Muscle of arm (tissue), 12 donors: ENCODE results near the gene CCDC91. TPM values are rescaled to one million over a fixed set of nuclear protein-coding genes. Genes with fewer than 3 reads are reported as not detected.
A peak's percentile ranks its signal among the peaks of the same experiment; 100 is the strongest.
"Not testable (repeated sequence)": the region's sequence is repeated elsewhere in the genome, so short reads cannot be mapped to it uniquely, and the experiment has no call there.

ENCODE experiments used
- DNase-seq: peaks from one replicate; pipeline ENCODE4 v3.0.0-alpha.2; 2013
- polyA plus RNA-seq, 12 donors: library from polyadenylated mRNA; unstranded; fragments of 120-200 nt; gene quantifications; one replicate each; pipeline ENCODE4 v1.2.1, GENCODE V29; 2013; ENCODE audit not compliant: insufficient read length in 12 of 12

Gene CCDC91
- polyA plus RNA-seq, 12 donors: 21.4 to 52.1 (median 24.4) TPM; not detected in 1

DNA sequence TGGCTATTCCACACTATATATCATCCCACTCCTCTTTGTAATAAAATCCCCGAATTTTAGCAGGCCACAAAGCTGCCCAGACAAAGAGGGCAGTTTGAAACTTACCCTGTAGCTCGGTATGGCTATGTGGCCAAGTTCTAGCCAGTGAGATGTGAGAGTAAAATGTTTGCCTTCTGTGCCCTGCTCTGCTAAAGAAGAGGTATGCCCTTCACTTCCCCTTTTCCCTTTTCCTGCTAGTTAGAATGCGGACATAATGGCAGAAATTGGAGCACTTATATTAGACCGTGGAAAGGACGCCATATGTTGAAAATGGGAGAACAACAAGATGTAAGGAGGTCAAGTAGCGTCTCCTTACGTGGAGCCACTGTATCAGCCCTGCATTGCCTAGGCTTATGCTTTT is 11.5 kb upstream of the CCDC91 start:
- DNase-seq: no peak

DNA sequence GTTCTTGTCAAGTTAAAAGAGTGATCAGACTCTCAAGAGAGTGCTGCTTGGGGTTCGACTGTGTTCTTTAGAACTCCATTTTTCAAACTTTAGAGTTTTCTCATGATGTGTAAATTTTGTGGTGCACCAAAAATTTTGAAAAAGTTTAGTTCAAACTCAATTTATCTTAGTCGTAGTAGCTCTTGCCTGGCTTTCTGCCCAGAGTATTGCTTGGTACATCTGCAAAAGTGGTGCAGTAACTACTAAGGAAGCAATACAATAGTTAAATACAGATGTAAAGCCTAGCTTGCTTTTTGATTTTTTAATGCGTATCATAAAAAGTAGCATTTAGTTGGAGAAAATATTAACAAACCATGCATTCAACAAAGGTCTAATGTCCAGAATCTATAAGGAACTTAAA is 9.5 kb upstream of the CCDC91 start:
- no peak for DNase-seq

DNA sequence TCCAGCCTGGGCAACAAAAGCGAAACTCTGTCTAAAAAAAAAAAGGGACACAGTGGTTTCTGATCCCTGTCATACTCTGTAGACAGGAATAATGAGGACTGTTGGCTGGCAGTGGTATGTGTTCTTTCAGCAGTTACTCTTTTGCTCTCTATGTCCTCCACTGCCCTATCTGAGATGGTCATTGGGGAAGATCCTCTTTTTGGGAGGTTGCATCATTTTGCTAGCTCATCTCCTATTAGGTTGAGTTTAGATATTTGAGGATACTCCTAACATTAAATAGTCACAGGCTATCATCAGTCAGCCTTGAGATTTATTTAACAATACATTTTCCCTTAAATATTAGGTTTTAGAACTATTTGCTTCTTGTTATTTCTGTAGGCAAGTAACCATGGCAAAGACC is 5.9 kb upstream of the CCDC91 start:
- no peak for DNase-seq

DNA sequence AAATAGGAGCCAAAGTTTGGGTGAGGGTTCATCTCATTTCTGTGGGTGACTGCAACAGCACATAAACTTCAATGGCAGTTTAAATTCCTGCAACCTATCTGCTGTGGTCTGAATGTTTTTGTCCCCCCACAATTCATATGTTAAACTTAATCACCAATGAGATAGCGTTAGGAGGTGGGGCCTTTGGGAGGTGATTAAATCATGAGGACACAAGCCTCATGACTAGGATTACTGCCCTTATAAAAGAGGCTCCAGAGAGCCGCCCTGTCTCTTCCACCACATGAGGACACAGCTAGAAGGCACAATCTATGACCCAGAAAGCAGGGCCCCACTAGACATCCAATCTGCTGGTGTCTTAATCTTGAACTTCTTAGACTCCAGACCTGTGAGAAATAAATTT is 3.8 kb upstream of the CCDC91 start:
- DNase-seq: no peak

DNA sequence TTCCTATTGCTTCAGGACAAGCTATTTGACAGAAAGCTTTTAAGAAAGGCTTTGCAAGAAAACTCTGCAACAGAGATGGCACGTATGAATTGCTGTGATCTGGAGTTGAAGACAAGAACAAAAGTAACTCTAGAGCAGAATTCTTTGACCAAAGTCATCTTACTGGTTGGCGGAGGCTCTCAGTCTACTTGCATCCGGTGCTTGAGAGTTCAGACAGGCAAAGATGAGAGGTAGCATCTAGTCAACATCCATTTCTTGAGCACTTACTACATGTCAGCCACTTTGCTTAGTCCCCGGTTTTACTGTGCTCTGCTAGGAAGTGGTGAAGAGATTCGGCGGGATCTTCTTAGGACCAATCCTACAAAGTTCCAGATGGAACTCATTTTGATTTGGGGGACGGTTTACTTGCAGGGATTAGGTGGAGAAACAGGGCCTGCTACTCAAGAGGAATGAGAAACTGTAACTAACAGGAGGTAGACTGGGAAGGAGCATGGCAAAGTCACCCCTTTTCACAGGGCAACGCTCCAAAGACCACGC is 404 bp upstream of the CCDC91 start:
- DNase-seq: no peak

DNA sequence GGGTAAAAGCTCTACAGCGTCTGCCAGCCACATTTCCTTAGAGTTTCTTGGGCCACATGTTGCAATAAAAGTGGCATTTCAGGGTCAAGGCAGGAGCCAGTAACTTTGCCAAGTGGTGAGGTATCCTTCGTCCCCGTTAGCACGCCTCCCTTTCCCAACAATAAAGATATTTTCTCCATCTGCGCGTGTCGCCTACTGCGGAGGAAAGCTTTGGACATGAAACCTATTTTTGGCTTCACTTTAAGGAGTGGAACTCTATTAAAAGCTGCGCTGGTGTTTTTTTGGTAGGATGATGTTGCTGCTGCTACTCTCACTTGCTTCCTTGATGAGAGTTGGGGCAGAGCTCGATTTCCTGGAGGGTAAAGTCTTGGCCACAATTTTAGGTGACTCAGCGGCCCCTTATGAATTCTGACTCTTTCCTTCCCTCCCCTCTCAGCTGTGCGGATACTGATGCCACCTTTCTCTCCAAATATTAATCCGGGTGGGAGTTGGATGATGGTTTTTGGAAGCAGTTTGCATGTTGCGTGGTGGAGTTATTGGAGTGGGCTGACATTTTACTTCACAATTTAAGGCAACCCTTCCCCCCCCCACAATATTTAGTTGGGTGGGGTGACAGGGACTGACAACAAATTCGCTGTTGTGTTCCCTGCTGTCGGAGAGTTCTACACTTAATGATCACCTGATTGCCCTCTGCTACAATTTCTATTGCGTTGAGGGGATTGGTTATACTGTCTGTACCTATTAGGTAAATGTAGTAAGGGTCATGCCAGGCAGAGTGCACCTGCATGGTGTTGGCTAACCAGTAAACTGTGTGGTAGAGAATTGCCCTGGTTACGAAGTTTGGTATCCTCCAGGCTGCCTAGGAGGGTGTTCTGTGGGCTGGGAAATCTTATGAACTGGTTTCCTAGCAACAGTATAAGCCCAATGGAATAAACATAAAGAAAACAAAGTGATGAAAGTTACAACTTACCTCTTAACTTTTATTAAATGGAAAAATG is 1.1 kb downstream of the CCDC91 start:
- peak; percentile 47 for DNase-seq

DNA sequence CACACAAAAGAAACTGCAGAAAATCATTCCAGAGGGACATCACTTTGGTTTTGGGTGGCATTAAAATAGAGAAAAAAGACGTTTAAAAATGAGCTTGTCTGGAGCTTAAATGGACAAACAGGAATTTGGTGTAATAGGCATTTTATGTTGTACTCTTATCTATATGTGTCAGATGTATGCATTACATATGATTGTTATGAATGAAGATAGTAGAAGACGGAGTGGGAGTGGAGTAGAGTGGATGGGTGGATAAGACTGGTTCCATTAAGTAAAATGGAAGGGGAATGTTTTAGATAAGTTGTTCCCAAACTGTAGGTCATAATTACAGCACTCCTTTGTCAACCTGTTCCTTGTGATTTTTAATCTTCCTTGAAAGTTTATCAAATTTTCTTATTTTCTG is 1.9 kb downstream of the CCDC91 start:
- no peak for DNase-seq

DNA sequence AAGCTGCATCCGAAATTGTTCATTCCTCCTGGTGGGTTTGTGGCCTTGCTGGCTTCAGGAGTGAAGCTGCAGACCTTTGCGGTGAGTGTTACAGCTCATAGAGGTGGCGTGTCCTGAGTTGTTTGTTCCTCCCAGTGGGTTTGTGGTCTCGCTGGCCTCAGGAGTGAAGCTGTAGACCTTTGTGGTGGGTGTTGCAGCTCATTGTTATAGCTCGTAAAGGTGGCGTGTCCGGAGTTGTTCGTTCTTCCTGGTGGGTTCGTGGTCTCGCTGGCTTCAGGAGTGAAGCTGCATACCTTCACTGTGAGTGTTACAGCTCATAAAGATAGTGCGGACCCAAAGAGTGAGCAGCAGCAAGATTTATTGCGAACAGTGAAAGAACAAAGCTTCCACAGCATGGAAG is 4.4 kb downstream of the CCDC91 start:
- not testable (repeated sequence) for DNase-seq

DNA sequence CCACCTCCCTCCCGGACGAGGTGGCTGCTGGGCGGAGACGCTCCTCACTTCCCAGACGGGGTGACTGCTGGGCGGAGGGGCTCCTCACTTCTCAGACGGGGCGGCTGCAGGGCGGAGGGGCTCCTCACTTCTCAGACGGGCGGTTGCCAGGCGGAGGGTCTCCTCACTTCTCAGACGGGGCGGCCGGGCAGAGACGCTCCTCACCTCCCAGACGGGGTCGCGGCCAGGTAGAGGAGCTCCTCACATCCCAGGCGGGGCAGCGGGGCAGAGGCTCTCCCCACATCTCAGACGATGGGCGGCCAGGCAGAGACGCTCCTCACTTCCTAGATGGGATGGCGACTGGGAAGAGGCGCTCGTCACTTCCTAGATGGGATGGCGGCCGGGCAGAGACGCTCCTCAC is 10.9 kb downstream of the CCDC91 start:
- DNase-seq: not testable (repeated sequence)

DNA sequence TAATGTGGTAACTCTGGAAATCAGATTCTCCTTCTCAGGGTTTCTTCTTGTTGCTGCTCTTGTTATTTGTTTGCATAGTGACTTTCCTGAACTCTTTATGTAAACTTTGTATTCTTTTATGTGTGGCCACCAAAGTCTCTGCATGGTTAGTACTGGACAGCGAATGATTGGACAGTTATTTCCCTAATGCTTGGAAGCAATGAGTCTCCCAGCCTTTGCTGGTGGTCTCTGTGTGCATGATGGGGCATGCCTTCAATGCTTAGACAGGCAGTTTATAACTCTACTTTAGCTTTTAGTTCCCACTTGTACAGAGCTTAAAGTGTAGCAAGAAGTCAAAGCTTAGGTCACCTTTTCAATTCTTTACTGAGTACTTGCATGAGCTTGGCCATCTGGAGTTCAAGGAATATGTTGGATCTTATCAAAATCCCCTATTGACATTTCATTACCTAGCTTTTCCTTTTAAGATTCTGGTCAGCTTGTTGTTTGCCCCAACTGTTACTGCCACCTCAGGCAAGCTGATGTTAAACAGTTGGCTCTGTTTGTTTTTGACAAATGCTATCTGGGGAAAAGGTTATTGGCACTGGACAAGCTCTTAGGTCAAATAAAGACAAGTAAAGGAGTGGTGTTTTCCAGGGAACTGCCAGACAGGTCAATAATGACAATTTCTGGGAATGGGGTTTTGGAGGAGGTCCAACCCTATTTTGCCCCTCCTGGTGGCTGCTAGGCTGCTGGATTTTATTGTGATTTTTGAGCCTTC is 12.3 kb downstream of the CCDC91 start:
- DNase-seq: no peak

DNA sequence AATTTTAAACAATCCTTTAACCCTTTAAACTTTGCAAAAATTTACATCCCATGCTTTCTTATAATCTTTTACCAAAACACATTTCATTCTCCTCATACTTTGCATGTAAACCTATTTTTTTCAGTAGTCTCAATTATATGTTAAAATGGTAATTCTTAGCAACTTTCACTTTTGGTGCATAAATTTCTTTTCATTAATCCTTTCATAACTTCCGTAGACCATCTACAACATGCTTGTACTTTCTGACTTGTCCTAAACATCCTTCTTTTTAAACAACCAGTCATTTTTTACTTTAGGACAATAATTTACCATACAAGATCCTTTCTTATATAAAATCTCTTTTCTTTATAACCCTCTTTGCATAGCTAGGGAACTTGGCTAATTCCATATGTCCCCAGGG is 19.5 kb downstream of the CCDC91 start:
- DNase-seq: no peak

DNA sequence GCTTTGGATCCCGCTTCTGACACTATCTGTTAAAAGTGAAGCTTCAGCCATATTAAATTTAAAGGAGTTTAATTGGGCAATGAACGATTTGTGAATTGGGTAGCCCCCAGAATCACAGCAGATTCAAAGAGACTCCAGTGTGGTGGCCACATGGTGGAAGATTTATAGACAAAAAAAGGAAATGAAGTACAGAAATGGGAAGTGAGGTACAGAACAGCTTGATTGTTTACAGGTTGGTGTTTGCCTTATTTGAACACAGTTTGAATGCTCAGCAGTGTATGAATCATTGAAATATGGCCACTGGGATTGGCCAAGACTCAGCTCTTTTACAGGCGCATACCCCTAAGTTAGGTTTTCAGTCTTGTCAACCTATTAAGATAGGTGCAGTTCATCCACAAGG is 21.9 kb downstream of the CCDC91 start:
- DNase-seq: no peak

DNA sequence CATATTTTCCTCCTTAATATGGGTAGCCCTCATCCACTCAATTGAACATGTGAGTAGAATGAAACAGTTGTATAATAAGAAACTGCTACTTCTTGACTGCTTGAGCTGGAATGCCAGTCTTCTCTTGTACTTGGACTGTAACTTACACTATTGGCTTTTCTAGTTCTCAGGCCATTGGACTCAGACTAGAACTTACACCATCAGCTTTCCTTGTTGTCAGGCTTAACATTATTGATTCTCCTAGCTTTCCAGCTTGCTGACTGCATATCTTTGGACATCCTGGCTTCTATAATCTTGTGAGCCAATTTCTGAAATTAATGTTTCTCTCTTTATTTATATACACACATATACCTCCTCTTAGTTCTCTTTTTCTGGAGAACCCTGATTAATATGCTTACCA is 24.8 kb downstream of the CCDC91 start:
- DNase-seq: no peak

DNA sequence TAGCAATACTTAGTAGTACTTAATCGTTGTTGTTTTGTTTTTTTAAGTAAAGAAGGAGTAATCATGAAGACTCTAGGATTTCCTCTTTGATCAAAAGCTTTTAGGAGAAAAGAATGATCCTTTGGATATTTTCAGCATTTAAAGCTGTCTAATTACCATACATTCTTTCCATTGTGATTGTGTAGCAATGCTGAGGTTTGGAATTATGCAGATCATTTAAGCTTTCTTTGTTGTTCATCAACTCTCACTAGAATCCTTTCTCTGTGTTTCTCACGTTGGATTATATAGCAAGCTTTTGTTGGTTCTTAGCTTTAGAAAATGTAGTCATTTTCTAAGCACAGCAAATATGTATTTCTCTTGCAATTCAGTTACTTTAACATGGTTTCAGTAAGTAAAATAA is 25.8 kb downstream of the CCDC91 start:
- DNase-seq: no peak

DNA sequence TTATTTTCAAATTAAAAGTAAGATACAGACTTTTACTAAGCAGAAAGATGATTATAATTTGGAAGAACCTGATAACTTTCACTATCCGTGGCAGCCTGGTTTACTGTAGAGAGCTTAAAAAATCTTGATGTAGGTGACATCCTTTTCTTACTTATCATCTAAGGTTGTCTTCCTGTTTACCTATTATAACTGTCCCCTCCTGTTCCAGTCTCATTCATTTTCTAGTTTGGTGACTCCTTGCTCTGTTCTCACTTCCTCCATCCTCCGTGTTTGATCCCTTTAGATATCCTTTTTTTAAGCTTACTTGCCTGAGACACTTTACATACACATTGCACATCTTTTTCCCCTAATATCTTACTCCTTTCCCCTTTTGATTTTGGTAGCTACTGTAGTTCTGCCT is 27.5 kb downstream of the CCDC91 start:
- DNase-seq: no peak

DNA sequence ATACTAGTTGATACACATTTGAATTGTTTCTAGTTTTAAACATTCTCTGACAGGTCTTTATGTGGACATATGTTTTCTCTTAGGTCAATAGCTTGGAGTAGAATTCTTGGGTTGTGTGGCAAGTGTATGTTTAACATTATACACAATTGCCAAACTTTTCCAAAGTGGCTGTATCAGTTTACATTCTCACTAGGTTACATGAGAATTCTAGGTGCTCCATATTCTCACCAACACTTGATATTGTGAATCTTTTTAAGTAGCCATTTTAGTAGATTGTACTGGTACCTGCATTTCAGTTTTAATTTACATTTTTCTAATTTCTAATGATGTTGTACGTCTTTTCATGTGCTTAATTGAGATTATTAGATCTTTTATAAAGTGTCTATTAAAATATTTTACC is 28.6 kb downstream of the CCDC91 start:
- no peak for DNase-seq

DNA sequence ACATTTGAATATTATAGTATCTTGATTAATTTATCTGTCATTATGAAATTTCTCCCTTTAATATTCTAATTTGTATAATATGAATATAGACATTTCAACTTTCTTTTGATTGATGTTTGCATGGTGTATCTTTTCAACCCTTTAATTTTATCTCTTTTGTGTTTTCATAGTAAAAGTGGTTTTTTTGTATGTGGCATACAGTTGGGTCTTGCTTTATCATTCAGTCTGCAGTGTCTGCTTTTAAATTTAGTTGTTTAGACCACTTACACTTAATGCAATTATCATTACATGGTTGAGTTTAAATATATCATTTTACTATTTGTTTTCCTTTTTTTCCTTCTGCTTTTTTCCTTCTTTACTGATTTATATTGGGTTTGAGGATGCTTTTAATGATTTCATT is 29.6 kb downstream of the CCDC91 start:
- no peak for DNase-seq

DNA sequence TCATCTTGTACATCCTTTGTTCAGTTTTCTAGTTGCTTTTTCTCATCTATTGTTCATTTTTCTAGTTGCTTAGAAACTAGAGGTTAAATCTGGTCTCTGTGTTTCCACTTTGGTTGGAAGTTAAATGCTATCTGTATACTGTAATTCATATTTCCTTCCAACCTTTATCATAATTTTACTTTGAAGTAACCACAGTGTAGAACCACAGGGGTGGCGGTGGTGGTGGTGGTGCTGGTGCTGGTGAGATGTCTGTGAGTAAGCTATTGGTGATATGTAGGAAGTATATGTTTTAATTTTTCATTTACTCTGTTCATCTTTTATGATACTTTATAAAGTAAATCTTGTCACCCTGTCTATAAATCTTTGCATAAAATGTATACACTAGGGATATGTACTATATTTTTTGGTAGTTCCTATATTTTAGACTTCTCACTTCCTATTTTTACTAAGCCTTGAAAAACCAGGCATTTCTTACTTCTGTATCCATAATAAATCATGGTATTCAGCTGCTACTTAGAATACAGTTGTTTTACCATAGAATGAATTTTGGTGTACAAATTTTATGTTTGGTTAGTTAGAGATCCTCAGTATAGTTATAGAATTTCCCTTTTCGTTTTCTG is 31.9 kb downstream of the CCDC91 start:
- no peak for DNase-seq

DNA sequence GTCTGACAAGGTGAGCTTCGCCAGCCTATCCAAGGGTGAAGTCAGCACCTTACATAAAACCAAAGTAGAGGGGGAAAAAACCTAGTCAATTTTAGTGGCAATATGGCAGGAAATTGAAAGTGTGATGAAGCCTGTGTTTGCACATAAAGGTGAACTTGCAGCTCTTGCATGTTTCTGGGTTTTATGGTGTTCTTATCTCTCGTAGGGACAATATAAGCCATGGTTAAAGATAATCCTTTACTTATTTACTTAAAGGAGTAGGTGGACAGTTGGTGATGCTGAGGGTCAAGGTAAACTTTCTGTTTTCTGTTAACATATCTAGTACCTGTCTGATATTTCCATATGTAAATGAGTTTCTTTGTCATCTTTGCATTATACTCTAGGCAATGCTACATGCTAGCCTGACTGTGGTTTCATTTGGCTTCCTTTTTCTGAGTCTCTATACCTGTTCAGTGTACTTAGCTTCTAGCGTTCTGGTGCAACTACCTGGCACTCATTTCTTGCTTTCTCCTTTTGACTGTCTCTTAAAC is 32.8 kb downstream of the CCDC91 start:
- no peak for DNase-seq

DNA sequence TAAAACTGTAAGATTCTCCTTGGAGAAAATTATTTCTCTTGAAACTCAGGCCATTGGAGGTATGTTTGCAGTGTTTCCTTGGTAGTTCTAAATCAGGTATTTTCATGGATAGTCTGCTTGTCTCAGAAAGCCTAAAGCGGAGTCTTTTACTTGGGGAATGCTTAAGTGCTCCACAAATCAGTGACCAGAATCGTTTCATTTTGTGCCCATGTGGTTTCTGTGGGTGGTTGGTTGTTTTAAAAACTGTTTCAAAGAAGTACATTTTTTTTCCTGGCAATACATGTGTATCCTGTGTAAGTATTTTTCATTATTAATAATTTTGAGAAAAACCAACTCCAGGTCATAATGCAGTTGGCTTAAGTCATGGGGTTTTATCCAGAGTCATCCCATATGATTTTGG is 33.6 kb downstream of the CCDC91 start:
- no peak for DNase-seq

DNA sequence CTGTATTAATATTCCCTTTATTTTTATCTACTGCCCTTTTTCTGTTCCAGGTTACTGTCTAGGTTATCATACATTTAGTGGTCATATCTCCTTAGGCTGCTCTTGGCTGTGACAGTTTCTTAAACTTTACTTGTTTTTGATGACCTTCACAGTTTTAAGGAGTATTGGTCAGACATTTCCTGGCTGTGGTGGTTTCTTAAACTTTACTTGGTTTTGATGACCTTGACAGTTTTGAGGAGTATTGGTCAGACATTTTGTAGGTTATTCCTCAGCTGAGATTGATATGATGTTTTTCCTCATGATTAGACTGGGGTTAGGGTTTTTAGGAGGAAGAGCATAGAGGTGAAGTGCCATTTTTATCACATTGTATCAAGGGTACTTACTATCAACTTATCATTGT is 36.4 kb downstream of the CCDC91 start:
- DNase-seq: no peak

DNA sequence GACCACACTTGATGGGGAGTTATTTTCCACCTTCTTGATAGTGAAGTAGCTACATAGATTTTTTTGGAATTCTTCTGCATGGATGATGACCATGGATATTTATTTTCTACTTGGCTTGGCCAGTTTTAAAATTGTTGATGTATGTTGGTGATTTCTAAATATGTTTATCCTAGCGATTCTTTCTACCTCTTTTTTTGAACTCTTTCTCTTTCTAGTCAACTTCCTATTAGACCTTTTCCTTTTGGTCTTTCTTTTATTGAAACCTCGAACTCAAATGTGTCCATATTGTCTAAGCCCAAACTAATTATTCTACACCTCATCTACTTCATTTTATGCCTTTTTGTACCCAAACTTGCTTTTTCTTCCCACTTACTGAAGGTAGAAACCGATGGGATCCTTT is 37.0 kb downstream of the CCDC91 start:
- no peak for DNase-seq
